H9 (cell line): Measurements from ENCODE around the gene SWT1. TPM values are rescaled to one million over a fixed set of nuclear protein-coding genes. Genes with fewer than 3 reads are reported as not detected.

Experiments used
- DNase-seq: peaks from one replicate; pipeline ENCODE4 v3.0.0-alpha.2; 2017
- H2AFZ ChIP-seq: one replicate; pipeline ENCODE4 v1.6.1; 2013; ENCODE audit warnings: mild to moderate bottlenecking, low read length, control low read depth, moderate library complexity
- H2AK5ac ChIP-seq: 2 replicates; pipeline ENCODE4 v1.6.1; 2013; ENCODE audit warnings: low read length, control low read depth, mixed read lengths; ENCODE audit not compliant: insufficient read length
- H2BK120ac ChIP-seq: one replicate; pipeline ENCODE4 v1.6.1; 2013; ENCODE audit warnings: low read depth, mild to moderate bottlenecking, low read length, control low read depth, inconsistent platforms; ENCODE audit not compliant: poor library complexity, severe bottlenecking
- H2BK12ac ChIP-seq: 2 replicates; pipeline ENCODE4 v1.6.1; 2013; ENCODE audit warnings: low read length, control low read depth, mixed read lengths, low read depth; ENCODE audit not compliant: insufficient read length
- H2BK15ac ChIP-seq: 2 replicates; pipeline ENCODE4 v1.6.1; 2013; ENCODE audit warnings: low read depth, low read length, control low read depth
- H2BK20ac ChIP-seq: one replicate; pipeline ENCODE4 v1.6.1; 2013; ENCODE audit warnings: low read depth, mild to moderate bottlenecking, low read length, control low read depth, inconsistent platforms; ENCODE audit not compliant: poor library complexity, severe bottlenecking
- H2BK5ac ChIP-seq: 2 replicates; pipeline ENCODE4 v1.6.1; 2013; ENCODE audit warnings: low read length, control low read depth, mixed read lengths; ENCODE audit not compliant: insufficient read length
- H3K14ac ChIP-seq: 2 replicates; pipeline ENCODE4 v1.6.1; 2013; ENCODE audit warnings: low read length, control low read depth; ENCODE audit not compliant: insufficient read depth
- H3K18ac ChIP-seq: 2 replicates; pipeline ENCODE4 v1.6.1; 2013; ENCODE audit warnings: low read depth, mild to moderate bottlenecking, mixed read lengths, low read length, control low read depth; ENCODE audit not compliant: insufficient read length
- H3K23ac ChIP-seq: 2 replicates; pipeline ENCODE4 v1.6.1; 2013; ENCODE audit warnings: low read length, control low read depth, mixed read lengths, low read depth; ENCODE audit not compliant: insufficient read length
- H3K23me2 ChIP-seq: 2 replicates; pipeline ENCODE4 v1.6.1; 2013; ENCODE audit warnings: low read depth, mild to moderate bottlenecking, mixed read lengths, low read length, control low read depth; ENCODE audit not compliant: insufficient read length, poor library complexity, severe bottlenecking
- H3K27ac ChIP-seq: 2 replicates; pipeline ENCODE4 v1.5.1; 2013; ENCODE audit warnings: low read length, control low read depth, mixed read lengths, low read depth; ENCODE audit not compliant: insufficient read length
- H3K27me3 ChIP-seq: 2 replicates; pipeline ENCODE4 v1.6.1; 2013; ENCODE audit warnings: low read length, control low read depth, inconsistent platforms; ENCODE audit not compliant: insufficient read depth
- H3K4ac ChIP-seq: 2 replicates; pipeline ENCODE4 v1.6.1; 2013; ENCODE audit warnings: low read depth, mild to moderate bottlenecking, control low read depth, inconsistent platforms, low read length, moderate library complexity
- H3K4me1 ChIP-seq: 2 replicates; pipeline ENCODE4 v1.6.1; 2013; ENCODE audit warnings: low read length, control low read depth, inconsistent platforms; ENCODE audit not compliant: insufficient read depth
- H3K4me2 ChIP-seq: 2 replicates; pipeline ENCODE4 v1.6.1; 2013; ENCODE audit warnings: low read length, control low read depth, mixed read lengths; ENCODE audit not compliant: insufficient read length, insufficient read depth
- H3K56ac ChIP-seq: 2 replicates; pipeline ENCODE4 v1.6.1; 2013; ENCODE audit warnings: low read depth, mild to moderate bottlenecking, mixed read lengths, low read length, control low read depth; ENCODE audit not compliant: insufficient read length
- H3K79me1 ChIP-seq: 2 replicates; pipeline ENCODE4 v1.6.1; 2013; ENCODE audit warnings: low read depth, mild to moderate bottlenecking, moderate library complexity, low read length, control low read depth, inconsistent platforms; ENCODE audit not compliant: insufficient read depth, poor library complexity, severe bottlenecking
- H3K79me2 ChIP-seq: 2 replicates; pipeline ENCODE4 v1.6.1; 2013; ENCODE audit warnings: low read length, control low read depth, inconsistent platforms; ENCODE audit not compliant: insufficient read depth
- H3K9ac ChIP-seq: 2 replicates; pipeline ENCODE4 v1.6.1; 2013; ENCODE audit warnings: low read length, control low read depth, mixed read lengths; ENCODE audit not compliant: insufficient read length; ENCODE audit errors: extremely low read depth
- H3K9me3 ChIP-seq: one replicate; pipeline ENCODE4 v1.6.1; 2013; ENCODE audit warnings: low read depth, low read length, inconsistent platforms; ENCODE audit not compliant: control insufficient read depth
- H3T11ph ChIP-seq: one replicate; pipeline ENCODE4 v1.6.1; 2013; ENCODE audit warnings: mild to moderate bottlenecking, low read length, control low read depth, inconsistent platforms
- H4K20me1 ChIP-seq: one replicate; pipeline ENCODE4 v1.6.1; 2013; ENCODE audit not compliant: control insufficient read depth, insufficient read length, insufficient read depth
- H4K5ac ChIP-seq: 2 replicates; pipeline ENCODE4 v1.6.1; 2013; ENCODE audit warnings: low read depth, mild to moderate bottlenecking, mixed read lengths, low read length, control low read depth; ENCODE audit not compliant: insufficient read length
- H4K8ac ChIP-seq: replicated peaks from 2 replicates; pipeline ENCODE4 v1.6.1; 2013; ENCODE audit warnings: low read length, control low read depth, mixed read lengths, low read depth; ENCODE audit not compliant: insufficient read length
- H4K91ac ChIP-seq: 2 replicates; pipeline ENCODE4 v1.6.1; 2013; ENCODE audit warnings: low read depth, mild to moderate bottlenecking, moderate library complexity, mixed read lengths, low read length, control low read depth; ENCODE audit not compliant: insufficient read length
- H3K27ac Mint-ChIP-seq, 3 experiments: 2 replicates in 2 of 3; 3 replicates in 1 of 3; pipeline ENCODE4 v1.8.0; 2020 to 2021; ENCODE audit warnings: mixed read lengths in 3 of 3, mild to moderate bottlenecking in 1 of 3, moderate library complexity in 1 of 3
- H3K27me3 Mint-ChIP-seq: 2 replicates; pipeline ENCODE4 v1.8.0; 2021; ENCODE audit warnings: low read depth, mild to moderate bottlenecking, moderate library complexity, mixed read lengths
- H3K36me3 Mint-ChIP-seq, 3 experiments: 2 replicates in 2 of 3; 3 replicates in 1 of 3; pipeline ENCODE4 v1.8.0; 2020 to 2021; ENCODE audit warnings: low read depth in 3 of 3, mixed read lengths in 3 of 3; ENCODE audit not compliant: insufficient read depth in 1 of 3
- H3K4me1 Mint-ChIP-seq, 2 experiments: 2 replicates each; pipeline ENCODE4 v1.8.0; 2020; ENCODE audit warnings: mixed read lengths in 2 of 2
- H3K4me3 Mint-ChIP-seq, 2 experiments: 2 replicates in 1 of 2; 3 replicates in 1 of 2; pipeline ENCODE4 v1.8.0; 2020 to 2021; ENCODE audit warnings: mild to moderate bottlenecking in 2 of 2, mixed read lengths in 2 of 2, moderate library complexity in 1 of 2
- H3K9me3 Mint-ChIP-seq, 2 experiments: 2 replicates in 1 of 2; 3 replicates in 1 of 2; pipeline ENCODE4 v1.8.0; 2020; ENCODE audit warnings: mild to moderate bottlenecking in 2 of 2, mixed read lengths in 2 of 2, moderate library complexity in 1 of 2
- WGBS: extraction: QIAGEN DNeasy Blood & Tissue Kit; methylation state at CpG from one replicate; pipeline ENCODE4 v1.1.7; 2013; ENCODE audit warnings: missing lambda C conversion rate, low lambda C conversion rate, mixed read lengths; ENCODE audit not compliant: insufficient read length; ENCODE audit errors: extremely low coverage; 5-methylcytosine and 5-hydroxymethylcytosine counted together
- total RNA-seq: library from RNA; stranded (reverse); gene quantifications from 2 replicates; pipeline ENCODE4 v1.2.1, GENCODE V29; 2021
- TF ChIP-seq, protein P1 (sequence below): fragments of 200-600 bp; sonication (generic); conservative IDR thresholded peaks from 3 replicates; pipeline ENCODE4 v1.8.0; 2021; ENCODE audit warnings: antibody characterized with exemption, mild to moderate bottlenecking

Gene SWT1
- total RNA-seq, 1 experiment from 2014 or later = 5.2 TPM

DNA sequence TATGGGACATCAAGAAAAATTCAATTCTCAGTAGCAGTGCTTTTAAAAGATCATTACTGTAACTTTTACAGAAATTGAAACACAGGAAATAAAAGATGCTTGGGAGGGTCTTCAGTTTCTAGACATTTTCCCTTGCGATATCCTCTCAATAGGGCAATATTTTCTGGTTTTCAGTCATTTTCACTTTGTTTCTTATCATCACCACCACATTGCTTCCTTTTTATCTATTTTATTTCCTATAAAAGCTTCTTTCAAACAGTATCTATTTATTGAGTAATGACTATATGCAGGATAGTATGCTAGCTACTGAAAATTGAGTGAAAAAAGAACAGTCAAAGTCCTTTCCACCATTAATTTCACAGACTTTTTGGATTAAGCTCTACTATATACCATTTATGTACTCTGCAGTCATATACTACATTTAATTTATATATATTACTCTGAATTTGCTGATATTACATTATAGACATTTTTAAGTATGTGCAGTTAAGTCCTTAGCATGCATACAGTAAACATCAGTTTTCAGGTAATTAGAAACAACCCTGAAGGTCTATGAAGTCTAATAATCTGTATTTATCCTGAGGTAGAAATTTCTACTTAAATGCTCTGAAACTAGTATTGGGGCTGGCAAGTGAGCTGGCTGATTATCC, 18.9 kb upstream of the SWT1 start:
- Mint-ChIP-seq H3K36me3 (peaks cover 12 to 43% (median 28%) of the 10 kb centered on the region in 3 experiments; a peak in 6 of 7 replicates), H3K27me3 (no peaks in the 10 kb centered on the region), H3K4me3 (no peak overlapping the region), H3K4me1 (no peaks in the 10 kb centered on the region), H3K9me3 (no peaks in the 10 kb centered on the region; a peak in 1 of 5 replicates), H3K27ac (no peak overlapping the region)
- H4K20me1 ChIP-seq = no peaks in the 10 kb centered on the region
- no peak overlapping the region for H3K18ac ChIP-seq
- no peak overlapping the region for H4K91ac ChIP-seq
- H3K56ac ChIP-seq = no peak overlapping the region
- H3K4me1 ChIP-seq = no peaks in the 10 kb centered on the region
- H3K79me2 ChIP-seq = no peaks in the 10 kb centered on the region
- no peak overlapping the region for H2BK20ac ChIP-seq
- H4K5ac ChIP-seq = no peak overlapping the region
- H4K8ac ChIP-seq = no peak overlapping the region
- H3K14ac ChIP-seq = no peak overlapping the region
- H2BK120ac ChIP-seq = no peak overlapping the region
- no peak overlapping the region for H2AK5ac ChIP-seq
- no peaks in the 10 kb centered on the region for H3K79me1 ChIP-seq
- no peak overlapping the region for H3K9ac ChIP-seq
- H3K4me2 ChIP-seq = no peak overlapping the region
- no CpG with 5 or more reads among the region's 1 CpG for WGBS
- H3K4ac ChIP-seq = no peak overlapping the region
- no peaks in the 10 kb centered on the region for H3K9me3 ChIP-seq
- H3T11ph ChIP-seq = no peak overlapping the region
- no peaks in the 10 kb centered on the region for H3K27me3 ChIP-seq
- H3K23ac ChIP-seq = no peak overlapping the region
- TF ChIP-seq, protein P1, sequence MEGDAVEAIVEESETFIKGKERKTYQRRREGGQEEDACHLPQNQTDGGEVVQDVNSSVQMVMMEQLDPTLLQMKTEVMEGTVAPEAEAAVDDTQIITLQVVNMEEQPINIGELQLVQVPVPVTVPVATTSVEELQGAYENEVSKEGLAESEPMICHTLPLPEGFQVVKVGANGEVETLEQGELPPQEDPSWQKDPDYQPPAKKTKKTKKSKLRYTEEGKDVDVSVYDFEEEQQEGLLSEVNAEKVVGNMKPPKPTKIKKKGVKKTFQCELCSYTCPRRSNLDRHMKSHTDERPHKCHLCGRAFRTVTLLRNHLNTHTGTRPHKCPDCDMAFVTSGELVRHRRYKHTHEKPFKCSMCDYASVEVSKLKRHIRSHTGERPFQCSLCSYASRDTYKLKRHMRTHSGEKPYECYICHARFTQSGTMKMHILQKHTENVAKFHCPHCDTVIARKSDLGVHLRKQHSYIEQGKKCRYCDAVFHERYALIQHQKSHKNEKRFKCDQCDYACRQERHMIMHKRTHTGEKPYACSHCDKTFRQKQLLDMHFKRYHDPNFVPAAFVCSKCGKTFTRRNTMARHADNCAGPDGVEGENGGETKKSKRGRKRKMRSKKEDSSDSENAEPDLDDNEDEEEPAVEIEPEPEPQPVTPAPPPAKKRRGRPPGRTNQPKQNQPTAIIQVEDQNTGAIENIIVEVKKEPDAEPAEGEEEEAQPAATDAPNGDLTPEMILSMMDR = no peak
- H2BK5ac ChIP-seq = no peak overlapping the region
- H2BK15ac ChIP-seq = no peak overlapping the region
- H2BK12ac ChIP-seq = no peak overlapping the region
- no peak for DNase-seq
- H2AFZ ChIP-seq = no peak overlapping the region
- H3K27ac ChIP-seq = no peak overlapping the region
- no peaks in the 10 kb centered on the region for H3K23me2 ChIP-seq
